ENCODE measurements around the gene HBA1.

Gene HBA1

GRCh38 chr16:212999-213398 is 36.5 kb downstream of the HBA1 start:
- Histone ChIP-seq H2AFZ (ENCODE audit: low read depth, low read length) (no peak overlapping the region), H3K9me3 (ENCODE audit: low read length) (no peaks in the 10 kb centered on the region), H3K27me3 (ENCODE audit: insufficient read depth, low read length) (no peaks in the 10 kb centered on the region), H3K4me1 (ENCODE audit: insufficient read depth, low read length) (no peaks in the 10 kb centered on the region), H3K4me3 (ENCODE audit: low read length) (no peak overlapping the region), H3K36me3 (ENCODE audit: insufficient read depth, low read length) (peaks cover 75% of the 10 kb centered on the region)

GRCh38 chr16:220021-220420 is 43.5 kb downstream of the HBA1 start:
- H3K27me3 ChIP-seq (ENCODE audit: insufficient read depth, low read length) = no peaks in the 10 kb centered on the region
- H3K9me3 ChIP-seq (ENCODE audit: low read length) = no peaks in the 10 kb centered on the region
- H2AFZ ChIP-seq (ENCODE audit: low read depth, low read length) = no peak overlapping the region
- H3K4me1 ChIP-seq (ENCODE audit: insufficient read depth, low read length) = no peaks in the 10 kb centered on the region
- peaks cover 72% of the 10 kb centered on the region for H3K36me3 ChIP-seq (ENCODE audit: insufficient read depth, low read length)
- H3K4me3 ChIP-seq (ENCODE audit: low read length) = no peak overlapping the region

Measured in neuron (in vitro differentiated cells).